GM08714 (cell line): Measurements from ENCODE around the gene BCL2L11.

Experiments used
- H3K4me3 ChIP-seq: fragments of 200-500 bp; sonication (Bioruptor generic); 2 replicates; pipeline ENCODE4 v1.5.1; 2014; ENCODE audit warnings: mild to moderate bottlenecking, low read length, inconsistent platforms
- ZNF274 ChIP-seq: IDR thresholded peaks from 2 replicates; pipeline ENCODE4 v1.6.1; 2012; ENCODE audit warnings: mild to moderate bottlenecking, low read depth, low read length

The BCL2L11 gene

DNA sequence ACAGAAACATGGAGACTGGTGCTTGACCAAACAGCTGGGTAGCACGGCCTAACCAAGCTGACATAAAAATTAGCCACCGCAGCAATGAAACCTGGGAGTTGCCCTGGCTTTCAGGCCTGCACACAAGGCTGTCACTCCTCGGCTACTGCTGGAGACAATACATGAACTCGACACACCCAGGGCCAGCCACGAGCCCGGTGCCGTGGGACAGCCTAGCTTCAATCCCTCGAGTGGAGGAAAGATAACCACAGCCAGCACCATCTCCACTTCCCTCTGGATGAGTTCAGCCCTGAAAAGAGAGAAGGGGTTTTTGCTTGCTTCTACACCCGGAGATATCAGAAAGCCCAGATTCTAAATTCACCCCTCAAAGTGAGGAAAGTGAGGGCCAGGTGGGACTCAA is 78.0 kb downstream of the BCL2L11 start:
- H3K4me3 ChIP-seq: no peak overlapping the region

DNA sequence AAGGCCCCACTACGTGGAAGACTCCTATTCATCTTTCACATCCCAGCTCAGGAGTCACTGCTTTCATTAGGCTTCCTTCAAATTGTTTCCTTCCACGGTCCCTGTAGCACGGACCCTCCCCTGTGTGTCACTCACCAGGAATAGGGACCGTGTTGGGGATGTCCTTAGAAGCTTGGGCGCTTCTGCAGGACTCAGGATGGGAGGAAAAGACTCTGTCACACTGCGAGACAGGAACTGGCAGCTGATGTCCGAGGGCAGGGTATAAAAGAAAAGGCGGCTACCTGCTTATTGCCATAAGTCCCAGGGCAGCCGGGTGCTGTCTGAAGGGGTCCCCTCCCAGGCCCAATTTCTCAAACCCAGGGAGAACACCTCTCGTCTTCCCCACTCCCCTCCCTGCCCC is 79.1 kb downstream of the BCL2L11 start:
- no peak overlapping the region for H3K4me3 ChIP-seq
- TF ChIP-seq ZNF274: no peak

More for the DNA sequence above, 78.0 kb downstream of the BCL2L11 start:
- TF ChIP-seq ZNF274: no peak

DNA sequence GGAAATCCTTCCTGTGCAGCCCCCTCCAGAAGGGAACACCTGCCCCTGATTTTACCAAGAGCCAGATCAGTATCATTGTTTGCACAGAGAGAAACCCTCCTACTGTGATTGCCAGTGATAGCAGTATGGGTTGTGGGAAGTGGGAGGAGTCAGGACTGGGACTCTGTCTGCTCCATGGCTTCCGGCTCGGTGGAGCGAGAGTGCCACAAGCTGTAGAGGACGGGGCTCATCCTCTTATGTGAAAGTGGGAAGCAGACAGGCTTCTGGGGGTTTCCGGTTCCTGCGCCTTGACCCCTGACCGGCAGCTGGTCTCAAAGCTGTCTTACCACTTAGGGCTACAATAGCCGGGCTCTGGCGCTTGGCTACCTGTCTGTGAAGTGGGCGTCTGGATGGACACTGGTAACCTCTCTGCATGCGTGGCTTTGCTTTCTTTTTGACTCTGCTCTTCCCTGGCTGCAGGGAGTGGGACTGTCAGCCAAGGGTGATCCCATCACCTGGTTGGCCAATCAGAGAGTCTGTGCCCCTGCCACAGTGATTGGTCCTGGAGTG is 79.7 kb downstream of the BCL2L11 start:
- no peak for TF ChIP-seq ZNF274
- H3K4me3 ChIP-seq: no peak overlapping the region

DNA sequence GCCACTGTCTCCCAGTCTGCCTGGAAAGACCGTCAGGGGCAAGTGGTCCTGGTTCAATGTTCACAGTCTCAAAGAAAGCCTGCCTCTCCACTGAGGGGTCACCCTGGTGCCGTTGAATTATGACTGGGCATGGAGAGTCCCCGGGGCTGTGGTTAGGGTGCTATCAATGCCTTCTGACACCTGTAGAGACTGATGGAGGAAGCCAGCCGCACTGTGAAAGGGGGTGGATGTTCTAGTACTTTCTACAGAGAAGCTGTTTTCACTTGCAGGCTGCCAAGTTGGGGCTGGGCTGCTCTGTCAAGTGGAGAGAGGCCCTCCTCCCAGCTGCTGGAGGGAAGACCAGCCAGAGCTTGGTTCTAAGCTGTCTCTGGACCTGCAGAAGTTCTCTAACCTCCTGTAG is 80.5 kb downstream of the BCL2L11 start:
- TF ChIP-seq ZNF274: no peak
- no peak overlapping the region for H3K4me3 ChIP-seq

DNA sequence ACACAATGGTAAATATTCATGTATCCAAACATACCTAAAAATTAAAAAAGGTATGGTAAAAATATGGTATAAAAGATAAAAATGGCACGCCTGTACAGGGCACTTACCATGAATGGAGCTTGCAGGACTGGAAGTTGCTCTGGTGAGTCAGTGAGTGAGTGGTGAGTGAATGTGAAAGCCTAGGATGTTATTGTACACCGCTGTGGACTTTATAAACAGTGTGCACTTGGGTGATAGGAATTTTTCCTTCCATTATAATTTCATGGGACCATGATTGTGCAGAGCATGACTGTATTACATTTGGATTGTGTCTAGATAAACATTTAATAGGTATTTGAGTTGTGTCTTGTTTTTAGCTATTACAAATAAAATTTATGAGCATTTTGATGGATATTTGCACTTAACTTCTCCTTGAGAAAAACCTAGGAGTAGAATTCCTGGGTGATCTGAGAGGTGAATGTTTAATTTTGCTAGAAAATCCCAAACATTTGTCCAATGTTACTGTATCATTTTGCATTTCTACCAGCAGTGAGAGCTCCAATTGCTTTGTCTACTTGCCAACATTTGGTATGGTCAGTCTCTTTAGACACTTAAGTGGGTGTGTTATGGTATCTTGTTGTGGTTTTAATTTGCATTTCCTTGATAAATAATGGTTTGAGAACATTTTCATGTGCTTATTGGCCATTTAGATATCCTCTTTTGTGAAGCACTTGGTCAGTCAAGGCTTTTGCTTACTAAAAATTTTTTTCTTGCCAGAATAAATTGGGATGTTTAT is 81.7 kb downstream of the BCL2L11 start:
- no peak for TF ChIP-seq ZNF274
- H3K4me3 ChIP-seq: no peak overlapping the region

DNA sequence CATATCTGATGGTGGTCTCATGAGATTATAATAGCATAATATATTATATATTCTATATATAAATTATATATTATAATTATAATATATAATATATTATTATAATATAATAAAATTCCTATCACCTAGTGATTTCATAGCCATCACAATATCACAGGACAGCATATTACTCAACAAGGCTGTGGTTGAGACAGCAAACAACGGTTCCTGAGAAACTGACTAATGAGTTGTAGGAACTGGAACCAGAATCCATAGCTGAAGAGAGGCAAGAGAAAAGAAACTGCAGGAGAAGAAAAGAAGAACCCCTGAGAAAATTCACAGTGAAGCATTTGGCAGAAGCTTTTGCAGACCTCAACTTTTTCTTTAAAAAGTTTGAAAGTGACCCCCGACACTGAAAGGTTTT is 84.0 kb downstream of the BCL2L11 start:
- no peak for TF ChIP-seq ZNF274
- H3K4me3 ChIP-seq: no peak overlapping the region

DNA sequence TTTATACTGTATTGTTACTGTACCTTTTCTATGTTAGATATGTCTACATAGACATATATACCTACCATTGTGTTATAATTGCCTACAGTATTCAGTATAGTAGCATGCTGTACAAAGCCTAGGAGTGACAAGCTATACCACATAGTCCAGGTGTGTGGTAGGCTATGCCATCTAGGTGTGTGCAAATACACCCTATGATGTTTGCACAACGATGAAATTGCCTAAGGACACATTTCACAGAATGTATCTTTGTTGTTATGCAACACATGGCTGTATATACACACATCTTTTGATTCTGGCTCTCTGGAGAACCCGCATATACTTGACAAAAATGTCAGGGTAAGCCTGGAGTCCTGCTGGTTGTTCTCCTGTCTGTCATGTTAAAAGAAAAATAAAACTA is 85.1 kb downstream of the BCL2L11 start:
- TF ChIP-seq ZNF274: no peak

DNA sequence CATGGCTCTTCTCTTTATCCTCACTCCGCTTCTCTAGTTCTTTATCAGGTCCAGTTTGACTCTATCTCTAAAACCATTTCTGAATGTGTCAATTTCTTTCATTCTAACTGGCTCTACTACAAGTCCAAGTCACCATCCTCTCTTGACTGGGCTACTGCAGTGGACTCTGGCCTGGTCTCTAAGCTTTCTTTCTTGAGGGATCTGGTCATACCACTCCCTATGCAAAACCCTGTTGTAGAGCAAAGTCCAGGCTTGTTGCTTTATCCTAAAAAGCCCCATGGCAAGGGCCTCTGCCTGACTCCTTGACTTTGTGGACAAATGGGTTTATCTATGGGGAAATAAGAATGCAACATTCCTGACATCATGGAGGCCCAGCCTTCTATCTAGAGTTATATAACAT is 87.1 kb downstream of the BCL2L11 start:
- TF ChIP-seq ZNF274: no peak
- no peak overlapping the region for H3K4me3 ChIP-seq

More for the DNA sequence above, 85.1 kb downstream of the BCL2L11 start:
- H3K4me3 ChIP-seq: no peak overlapping the region

DNA sequence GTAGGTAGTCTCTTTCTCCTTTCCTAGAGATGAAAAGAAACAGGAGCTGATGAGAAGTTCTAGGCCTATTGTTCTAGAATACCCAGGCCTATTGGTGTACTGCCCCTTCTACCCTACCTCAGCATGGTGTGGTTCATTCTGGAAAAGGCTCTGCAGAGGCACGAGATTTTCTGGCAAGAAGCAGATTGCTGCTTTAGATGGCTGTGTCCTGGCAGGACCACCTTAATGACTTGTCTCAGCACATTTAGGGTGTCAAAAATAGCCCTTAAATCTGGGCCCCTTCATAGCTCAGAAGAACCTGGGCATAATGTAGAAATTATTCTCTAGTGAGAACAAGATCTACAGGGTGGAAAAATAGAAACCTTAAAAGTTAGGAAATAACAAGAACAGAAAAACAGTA is 87.9 kb downstream of the BCL2L11 start:
- TF ChIP-seq ZNF274: no peak
- H3K4me3 ChIP-seq: no peak overlapping the region

DNA sequence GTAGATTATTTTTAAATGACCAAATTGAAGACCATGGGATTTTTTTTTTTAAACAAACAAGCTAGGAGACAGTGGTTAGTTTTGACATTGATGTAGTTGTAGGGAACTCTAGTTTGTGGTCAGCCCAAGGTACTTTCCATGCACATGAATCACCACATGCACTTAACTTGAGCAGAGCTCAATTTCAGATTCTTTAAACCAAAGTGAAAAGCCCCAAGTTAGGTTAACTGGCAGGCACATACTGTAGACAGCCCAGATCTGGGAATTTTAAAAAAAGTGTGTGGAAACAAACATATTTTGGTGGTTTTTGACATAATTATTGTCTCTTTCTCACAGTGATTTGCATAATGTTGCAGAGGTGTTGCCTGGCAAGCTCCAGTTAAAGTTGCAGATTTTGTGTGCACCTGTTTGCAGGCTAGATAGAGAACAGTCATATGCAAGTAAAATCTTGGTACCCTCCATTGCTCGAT is 88.4 kb downstream of the BCL2L11 start:
- no peak overlapping the region for H3K4me3 ChIP-seq
- TF ChIP-seq ZNF274: no peak

DNA sequence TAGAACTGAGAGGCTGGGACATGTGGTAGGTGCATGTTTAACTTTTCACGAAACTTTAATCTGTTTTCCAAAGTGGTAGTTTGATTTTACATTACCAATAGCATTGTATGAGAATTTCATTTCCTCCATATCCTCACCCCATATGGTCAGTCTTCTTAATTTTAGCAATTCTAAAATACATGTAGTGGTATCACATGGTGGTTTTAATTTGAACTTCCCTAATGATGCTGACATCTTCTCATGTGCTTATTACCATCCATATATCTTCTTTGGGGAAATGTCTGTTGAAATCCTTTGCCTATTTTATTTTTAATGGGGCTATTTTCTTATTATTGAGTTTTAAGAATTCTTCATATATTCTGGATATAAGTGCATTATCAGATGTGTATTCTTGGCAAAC is 89.3 kb downstream of the BCL2L11 start:
- TF ChIP-seq ZNF274: no peak
- no peak overlapping the region for H3K4me3 ChIP-seq

DNA sequence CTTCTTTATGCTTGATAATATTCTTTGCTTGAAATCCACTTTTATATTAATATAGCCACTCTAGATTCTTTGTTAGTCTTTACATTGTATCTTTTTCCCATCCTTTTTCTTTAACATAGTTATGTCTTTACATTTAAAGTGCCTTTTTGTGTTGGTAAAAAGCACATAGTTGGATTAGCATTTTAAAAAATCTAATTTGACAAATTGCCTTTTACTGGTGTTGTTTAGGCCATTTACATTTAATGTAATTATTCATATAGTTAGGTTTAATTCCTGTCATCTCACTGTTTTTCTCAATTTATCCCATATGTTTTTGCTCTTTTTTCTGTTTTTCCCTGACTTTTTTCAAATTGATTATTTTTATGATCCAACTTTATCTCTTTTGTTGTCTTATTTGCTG is 93.2 kb downstream of the BCL2L11 start:
- no peak for TF ChIP-seq ZNF274
- H3K4me3 ChIP-seq: no peak overlapping the region

DNA sequence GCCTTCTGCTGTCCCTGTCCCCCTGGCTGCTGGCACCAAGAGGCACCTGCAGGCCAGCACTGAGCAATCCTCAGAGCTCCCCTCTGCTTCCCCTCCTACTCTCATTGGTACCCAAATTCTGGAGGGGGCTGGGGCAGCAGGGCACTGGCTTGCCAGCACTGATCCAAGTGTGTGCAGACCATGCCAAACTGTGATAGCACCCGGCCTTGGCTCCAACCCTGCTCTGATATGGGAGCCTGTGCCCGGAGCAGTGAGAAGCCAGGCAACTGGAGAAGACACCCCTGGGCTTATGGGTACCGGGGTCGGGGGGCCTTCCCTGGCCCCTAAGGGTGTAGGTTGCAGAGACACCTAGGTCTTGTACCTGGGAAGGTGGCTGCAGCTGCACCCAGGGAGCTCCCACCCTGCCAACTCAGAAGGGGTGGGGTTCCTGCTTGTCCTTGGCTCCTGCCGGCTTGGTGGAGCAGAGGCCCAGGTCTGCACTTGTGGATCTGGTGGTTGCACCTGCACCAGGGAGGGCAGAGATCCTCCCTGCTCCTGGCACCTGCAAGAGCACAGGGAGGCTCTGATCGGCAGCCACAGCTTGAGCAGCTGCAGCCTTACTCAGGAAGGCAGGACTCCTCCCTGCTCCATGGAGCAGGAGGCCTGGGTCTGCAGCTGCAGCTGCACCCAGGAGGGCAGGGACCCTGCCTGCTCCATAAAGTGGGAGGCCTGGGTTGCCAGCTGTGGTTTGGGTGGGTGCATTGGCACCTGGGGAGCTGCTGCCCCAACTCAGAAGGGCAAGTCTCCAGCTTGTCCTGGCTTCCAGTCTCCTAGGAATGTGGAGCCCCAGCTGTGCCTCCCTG is 96.3 kb downstream of the BCL2L11 start:
- no peak for TF ChIP-seq ZNF274
- H3K4me3 ChIP-seq: no peak overlapping the region
